Psoas muscle (tissue), 8 donors: Measurements from ENCODE around the gene LDLRAD4. TPM values are rescaled to one million over a fixed set of nuclear protein-coding genes. Genes with fewer than 3 reads are reported as not detected.
A peak's percentile ranks its signal among the peaks of the same experiment; 100 is the strongest.

ENCODE experiments used
- ATAC-seq, 4 donors: fragments of 200-7000 bp; cut with Tn5 transposase; one replicate each; pipeline ENCODE4 v1.9.1; 2020; ENCODE audit warnings: moderate library complexity in 3 of 4, mild to moderate bottlenecking in 2 of 4
- DNase-seq, 2 donors: peaks; one replicate each; pipeline ENCODE4 v3.0.0-alpha.2; 2020
- H3K27ac ChIP-seq: fragments of 200-600 bp; one replicate; pipeline ENCODE4 v1.8.0; 2022
- H3K27me3 ChIP-seq, 3 donors: fragments of 200-600 bp in 1 of 3; one replicate each; pipeline versions ENCODE4 v1.6.1 to v1.8.0; 2013 to 2022; ENCODE audit warnings: low read length in 2 of 3, mild to moderate bottlenecking in 2 of 3, moderate library complexity in 1 of 3; ENCODE audit not compliant: insufficient read depth in 3 of 3
- H3K36me3 ChIP-seq, 2 donors: fragments of 200-600 bp in 1 of 2; one replicate each; pipeline versions ENCODE4 v1.6.1 to v1.8.0; 2013 to 2022; ENCODE audit warnings: low read depth in 1 of 2, mild to moderate bottlenecking in 1 of 2, moderate library complexity in 1 of 2; ENCODE audit not compliant: insufficient read depth in 1 of 2
- H3K4me1 ChIP-seq: fragments of 200-600 bp; one replicate; pipeline ENCODE4 v1.8.0; 2022
- H3K4me3 ChIP-seq: fragments of 200-600 bp; one replicate; pipeline ENCODE4 v1.8.0; 2022; ENCODE audit warnings: mild to moderate bottlenecking
- H3K9me3 ChIP-seq: fragments of 200-600 bp; one replicate; pipeline ENCODE4 v1.8.0; 2022
- CTCF ChIP-seq: fragments of 200-600 bp; IDR thresholded peaks from one replicate; pipeline ENCODE4 v1.8.0; 2022; ENCODE audit warnings: antibody characterized with exemption
- WGBS, 3 donors: extraction: QIAGEN DNeasy Blood & Tissue Kit; methylation state at CpG; one replicate each; pipeline versions ENCODE4 v1.1.6 to v1.1.7; 2013; 5-methylcytosine and 5-hydroxymethylcytosine counted together
- intact Hi-C, 2 donors: fragments of 100-400 bp; cut with DNase I; formaldehyde crosslinking; loops; one replicate each; pipeline versions ENCODE4 v1.11.0 to v1.14.2; 2022
- polyA plus RNA-seq, 3 donors: library from polyadenylated mRNA; stranded (reverse); fragments of 200-250 nt; gene quantifications; one replicate each; pipeline ENCODE4 v1.2.3, GENCODE V29; 2013
- total RNA-seq, 4 donors: library from RNA; stranded (reverse); fragmentation: NEBNext Ultra II Directional in 2 of 4; extraction: Animal tissue kit (Norgen Biotek cat#: 25700) in 2 of 4; gene quantifications; one replicate each; pipeline versions ENCODE4 v1.2.1 to v1.2.4, GENCODE V29; 2021 to 2023
- donor health status: healthy with polysubstance abuse.
- donor health status: DM: no; HTN: no; CAD: no; lungs with moderate emphysema.
- donor health status: Bipolar disorder and iron deficiency.
- donor health status: healthy.
- donor health status: DM: yes; HTN: yes; CAD: no.
- donor health status: DM: no; HTN: no; CAD: no.
- donor health status: DM: no; HTN: no; CAD: no.
- donor health status: DM: yes; HTN: yes; CAD: no.

The LDLRAD4 gene
- total and polyA plus RNA-seq, 7 donors = 1.8 to 13.9 (median 3.8) TPM

- Histone ChIP-seq H3K27ac (no peak overlapping the region), H3K4me3 (no peak overlapping the region), H3K36me3 (no peaks in the 10 kb centered on the region), H3K27me3 (no peaks in the 10 kb centered on the region), H3K9me3 (no peaks in the 10 kb centered on the region), H3K4me1 (peaks cover 10% of the 10 kb centered on the region)
- intact Hi-C loops = loop anchor here in 1 of 2 donors (5.0 to 10.0 kb wide), 3 partner anchors 75 to 243 kb away; partner anchors contain the start of gene LDLRAD4
- 89 to 91% (median 90%) methylated on average over 10 of the region's 10 CpGs for WGBS, 3 donors
- TF ChIP-seq CTCF = no peak
- DNase-seq (no peak), ATAC-seq (no peak)
These were observed 238.8 kb downstream of the LDLRAD4 start for GRCh38 chr18:13457327-13457726.

- no peak overlapping the region for H3K27ac ChIP-seq
- H3K4me1 ChIP-seq = peaks cover 6% of the 10 kb centered on the region
- TF ChIP-seq CTCF = no peak
- DNase-seq (no peak), ATAC-seq (no peak)
- intact Hi-C loops = no loop called here
- no peaks in the 10 kb centered on the region for H3K9me3 ChIP-seq
- no peak overlapping the region for H3K4me3 ChIP-seq
- 91 to 97% (median 96%) methylated on average over 12 of the region's 12 CpGs for WGBS, 3 donors
- H3K36me3 ChIP-seq = no peaks in the 10 kb centered on the region
- H3K27me3 ChIP-seq = no peaks in the 10 kb centered on the region
These were observed 242.4 kb downstream of the LDLRAD4 start for GRCh38 chr18:13460946-13461345.

GRCh38 chr18:13461469-13461868 lies 242.9 kb downstream of the LDLRAD4 start:
- TF ChIP-seq CTCF = no peak
- intact Hi-C loops = no loop called here
- H3K4me3 ChIP-seq = no peak overlapping the region
- H3K36me3 ChIP-seq = no peaks in the 10 kb centered on the region
- no peaks in the 10 kb centered on the region for H3K27me3 ChIP-seq
- no peaks in the 10 kb centered on the region for H3K9me3 ChIP-seq
- DNase-seq = no peak
- ATAC-seq = peak; percentile 34 to 74 (median 52)
- peaks cover 11% of the 10 kb centered on the region for H3K4me1 ChIP-seq
- 79 to 91% (median 89%) methylated on average over 5 of the region's 5 CpGs for WGBS, 3 donors
- no peak overlapping the region for H3K27ac ChIP-seq

- ATAC-seq (peak; percentile 18 to 80 (median 70)), DNase-seq (no peak)
- intact Hi-C loops = no loop called here
- H3K27me3 ChIP-seq = no peaks in the 10 kb centered on the region
- H3K4me3 ChIP-seq = no peak overlapping the region
- H3K36me3 ChIP-seq = no peaks in the 10 kb centered on the region
- WGBS, 3 donors = 48 to 57% (median 55%) methylated on average over 5 of the region's 5 CpGs
- H3K9me3 ChIP-seq = no peaks in the 10 kb centered on the region
- no peak for TF ChIP-seq CTCF
- no peak overlapping the region for H3K27ac ChIP-seq
- peaks cover 11% of the 10 kb centered on the region for H3K4me1 ChIP-seq
These were observed 243.4 kb downstream of the LDLRAD4 start for GRCh38 chr18:13461936-13462335.

GRCh38 chr18:13462686-13463085 lies 244.1 kb downstream of the LDLRAD4 start:
- Histone ChIP-seq H3K27ac (no peak overlapping the region), H3K4me3 (no peak overlapping the region), H3K9me3 (no peaks in the 10 kb centered on the region), H3K4me1 (peaks cover 11% of the 10 kb centered on the region), H3K36me3 (no peaks in the 10 kb centered on the region), H3K27me3 (no peaks in the 10 kb centered on the region)
- intact Hi-C loops = no loop called here
- DNase-seq = no peak
- no peak for ATAC-seq
- 89 to 96% (median 94%) methylated on average over 11 of the region's 11 CpGs for WGBS, 3 donors
- TF ChIP-seq CTCF = no peak
